Activated naive CD8-positive, alpha-beta T cell treated with anti-CD3 and anti-CD28 coated beads, Interleukin-2, amount 10 ng/mL, durations not matched to agents 7 days and 5 days (primary cell): ENCODE measurements around the gene SEC16A. TPM values are rescaled to one million over a fixed set of nuclear protein-coding genes. Genes with fewer than 3 reads are reported as not detected.
A peak's percentile ranks its signal among the peaks of the same experiment; 100 is the strongest.

ENCODE experiments used
- ATAC-seq: fragments of 150-1000 bp; cut with Tn5 transposase; one replicate; pipeline ENCODE4 v1.10.0; 2021; ENCODE audit warnings: low read depth, moderate library complexity
- POLR2A ChIA-PET: fragments of 350-600 bp; sonication (Branson Sonifier 250); formaldehyde crosslinking; loops from one replicate; lab custom pipeline; 2021; ENCODE audit warnings: antibody characterized with exemption; lab: Charles Lee
- DNase-seq: peaks from one replicate; pipeline ENCODE4 v3.0.0; 2021
- H3K27ac Mint-ChIP-seq: one replicate; pipeline ENCODE4 v1.8.0; 2022; ENCODE audit warnings: mild to moderate bottlenecking, mixed read lengths
- H3K27me3 Mint-ChIP-seq: one replicate; pipeline ENCODE4 v1.8.0; 2022; ENCODE audit warnings: mild to moderate bottlenecking, moderate library complexity, mixed read lengths
- H3K36me3 Mint-ChIP-seq: one replicate; pipeline ENCODE4 v1.8.0; 2021; ENCODE audit warnings: mild to moderate bottlenecking, mixed read lengths
- H3K4me1 Mint-ChIP-seq: one replicate; pipeline ENCODE4 v1.8.0; 2021; ENCODE audit warnings: mixed read lengths
- H3K4me3 Mint-ChIP-seq: one replicate; pipeline ENCODE4 v1.8.0; 2022; ENCODE audit warnings: mild to moderate bottlenecking, moderate library complexity, mixed read lengths
- H3K9me3 Mint-ChIP-seq: one replicate; pipeline ENCODE4 v1.8.0; 2021; ENCODE audit warnings: mixed read lengths
- total RNA-seq, 2 experiments: library from RNA; stranded (reverse); gene quantifications; one replicate each; pipeline ENCODE4 v1.2.3, GENCODE V29; 2021

The SEC16A gene
- total RNA-seq, 2 experiments from 2014 or later, result 88.0 to 90.2 TPM

DNA sequence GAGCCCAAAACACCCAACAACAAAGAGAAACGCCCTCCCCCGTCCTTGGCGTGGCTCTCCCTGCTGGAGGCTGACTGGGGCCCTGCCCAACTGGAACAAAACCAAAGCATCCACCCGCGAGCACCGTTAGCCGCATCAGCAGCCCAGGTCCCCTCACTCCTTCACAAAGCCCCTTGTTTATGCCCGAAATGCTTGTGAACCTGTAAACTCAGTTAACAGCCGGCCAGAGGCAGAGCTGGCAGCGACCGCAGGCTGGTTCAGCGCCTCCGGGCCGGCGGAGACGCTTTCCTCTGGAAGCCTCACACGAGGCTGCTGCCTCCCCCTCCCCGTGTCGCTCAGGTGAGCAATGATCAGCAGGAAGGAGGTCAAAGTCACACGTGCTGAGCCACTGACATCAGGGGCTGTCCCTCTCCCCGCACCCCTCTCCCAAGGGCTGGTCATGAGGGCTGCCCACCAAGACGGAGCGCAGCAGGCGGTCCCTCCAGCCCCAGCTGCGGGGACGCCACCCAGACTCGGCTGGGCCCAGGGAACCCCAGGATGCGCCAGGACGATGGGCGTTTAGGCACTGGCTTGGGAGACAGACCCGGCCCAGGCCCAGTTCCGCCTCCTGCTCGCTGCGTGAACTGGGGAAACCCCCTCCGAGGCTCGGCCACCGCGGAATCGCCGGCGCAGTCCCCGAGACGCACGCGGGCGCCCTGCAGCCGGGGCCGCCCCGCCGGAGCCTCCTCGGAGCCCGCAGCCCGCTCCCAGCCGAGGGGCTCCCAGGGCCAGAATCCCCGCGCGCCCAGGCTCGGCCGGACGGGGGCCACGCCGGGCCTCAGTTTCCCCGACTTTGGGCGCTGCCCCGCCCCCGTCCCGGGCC, 83.4 kb downstream of the SEC16A start:
- peaks cover 37% of the 10 kb centered on the region for H3K4me1 Mint-ChIP-seq
- no peaks in the 10 kb centered on the region for H3K27me3 Mint-ChIP-seq
- ATAC-seq (no peak), DNase-seq (peak; percentile 51)
- peak overlapping the region; percentile 84 for H3K4me3 Mint-ChIP-seq
- no peaks in the 10 kb centered on the region for H3K9me3 Mint-ChIP-seq
- peak overlapping the region; percentile 64 for H3K27ac Mint-ChIP-seq
- H3K36me3 Mint-ChIP-seq, result peaks cover 17% of the 10 kb centered on the region
- POLR2A ChIA-PET, result interaction anchor here (0.9 kb wide), 1 partner anchor 36 kb away, joined by 3 read pairs; the partner anchor contains the start of gene DNLZ

DNA sequence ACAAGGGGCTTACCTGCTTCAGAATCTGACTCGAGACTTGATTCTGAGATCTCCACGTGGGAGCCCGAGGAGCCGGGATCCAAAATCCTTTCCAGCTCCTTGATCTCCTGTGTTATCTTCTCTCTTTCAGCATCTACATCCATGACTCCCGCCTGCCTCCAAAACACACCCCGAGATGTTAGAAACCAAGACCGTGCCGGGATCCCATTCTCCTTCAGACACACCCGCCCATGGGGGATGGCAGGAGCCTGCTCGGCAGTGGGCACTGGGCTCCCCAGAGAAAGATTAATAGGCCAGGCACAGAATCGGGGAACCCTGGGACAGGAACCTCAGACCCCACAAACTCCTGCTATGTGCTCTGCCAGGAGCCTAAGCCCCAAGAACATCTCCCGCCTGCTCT, 84.6 kb downstream of the SEC16A start:
- Mint-ChIP-seq H3K4me3 (peak overlapping the region; percentile 84), H3K27ac (no peak overlapping the region), H3K36me3 (peaks cover 17% of the 10 kb centered on the region), H3K27me3 (no peaks in the 10 kb centered on the region), H3K4me1 (peaks cover 26% of the 10 kb centered on the region), H3K9me3 (no peaks in the 10 kb centered on the region)
- ATAC-seq, result no peak
- POLR2A ChIA-PET, result no interaction called here
- DNase-seq, result no peak

DNA sequence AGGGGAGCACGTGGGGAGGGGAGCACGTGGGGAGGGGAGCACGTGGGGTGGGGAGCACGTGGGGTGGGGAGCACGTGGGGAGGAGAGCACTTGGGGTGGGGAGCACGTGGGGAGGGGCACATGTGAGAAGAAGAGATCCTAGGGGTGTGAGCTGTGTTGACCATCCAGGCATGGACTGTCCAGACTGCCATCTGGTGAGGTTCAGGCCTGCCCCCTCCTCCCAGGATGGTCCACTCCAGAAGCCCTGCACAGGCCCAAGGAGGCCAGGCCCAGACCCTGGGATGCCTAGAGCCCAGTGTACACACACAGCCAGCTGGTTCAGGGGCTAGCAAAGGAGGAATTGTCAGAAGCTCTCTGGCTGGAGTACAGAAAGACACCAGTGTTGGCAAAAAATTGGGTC, 85.2 kb downstream of the SEC16A start:
- H3K36me3 Mint-ChIP-seq, result peaks cover 16% of the 10 kb centered on the region
- POLR2A ChIA-PET, result interaction anchor here (1.7 kb wide), 1 partner anchor 34 kb away, joined by 7 read pairs; the partner anchor contains the start of gene DNLZ
- no peak overlapping the region for H3K4me3 Mint-ChIP-seq
- ATAC-seq (no peak), DNase-seq (no peak)
- H3K27me3 Mint-ChIP-seq, result no peaks in the 10 kb centered on the region
- H3K27ac Mint-ChIP-seq, result no peak overlapping the region
- peaks cover 23% of the 10 kb centered on the region for H3K4me1 Mint-ChIP-seq
- no peaks in the 10 kb centered on the region for H3K9me3 Mint-ChIP-seq

DNA sequence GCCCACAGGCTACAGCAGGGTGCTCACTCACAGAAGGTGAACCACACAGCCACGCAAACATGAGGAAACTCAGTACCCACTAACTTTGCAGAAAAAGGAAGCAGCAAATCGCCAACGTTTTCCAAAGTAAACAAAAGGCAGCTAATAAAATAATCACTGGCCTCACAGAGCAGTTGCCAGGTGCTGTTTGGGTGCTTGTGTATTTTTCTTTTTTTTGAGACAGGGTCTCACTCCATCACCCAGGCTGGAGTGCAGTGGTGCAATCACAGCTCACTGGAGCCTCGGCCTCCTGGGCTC, 86.7 kb downstream of the SEC16A start:
- POLR2A ChIA-PET, result interaction anchor here (1.7 kb wide), 1 partner anchor 33 kb away, joined by 7 read pairs; the partner anchor contains the start of gene DNLZ
- H3K4me3 Mint-ChIP-seq, result no peak overlapping the region

DNA sequence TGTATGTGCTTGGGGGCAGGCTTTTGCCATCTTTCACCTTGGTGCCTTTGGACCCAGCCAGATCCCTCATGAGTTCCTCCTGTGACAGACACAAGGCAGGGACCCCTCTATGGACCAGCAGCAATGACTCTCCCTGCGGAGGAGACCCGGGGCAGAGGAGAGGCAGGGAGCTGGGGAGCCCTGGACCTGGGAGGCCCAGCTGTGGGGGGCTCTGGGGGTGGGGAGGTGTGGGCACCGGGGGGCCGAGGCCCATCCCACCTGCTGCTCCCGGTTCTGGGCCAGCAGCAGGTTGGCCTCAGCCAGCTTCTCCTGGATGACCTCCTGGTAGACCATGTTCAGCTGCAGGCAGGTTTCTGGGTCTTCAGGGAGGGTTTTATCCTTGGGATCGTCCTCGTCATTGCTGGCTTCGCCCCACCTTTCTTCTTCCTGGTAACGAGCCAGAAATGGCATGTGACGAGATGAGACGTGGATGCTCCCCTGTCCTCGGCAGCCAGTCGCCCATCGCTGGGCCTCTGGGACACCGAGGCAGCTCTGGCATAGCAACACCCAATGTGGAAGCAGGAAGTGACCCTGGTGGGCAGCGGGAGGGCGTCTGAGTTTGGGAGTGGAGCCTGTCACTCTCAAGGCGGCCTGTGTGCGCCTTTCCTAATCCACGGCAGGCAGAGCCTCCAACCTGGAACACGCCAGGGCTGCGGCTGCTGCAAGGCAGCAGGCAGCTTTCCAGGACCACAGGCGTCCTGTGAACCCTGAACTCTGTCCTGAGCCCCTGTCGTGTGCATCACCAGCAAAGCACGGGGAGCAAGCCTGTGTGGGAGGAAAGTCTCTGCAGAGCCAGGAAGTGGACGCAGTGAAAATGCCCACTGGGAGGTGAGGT, 87.3 kb downstream of the SEC16A start:
- H3K27ac Mint-ChIP-seq, result no peak overlapping the region
- DNase-seq (no peak), ATAC-seq (no peak)
- no peak overlapping the region for H3K4me3 Mint-ChIP-seq
- H3K4me1 Mint-ChIP-seq, result peaks cover 15% of the 10 kb centered on the region
- POLR2A ChIA-PET, result interaction anchor here (1.0 to 1.7 kb wide), 2 partner anchors 32 kb away, joined by 4 to 7 read pairs; partner anchors contain the start of gene DNLZ
- H3K27me3 Mint-ChIP-seq, result no peaks in the 10 kb centered on the region
- H3K36me3 Mint-ChIP-seq, result peaks cover 8% of the 10 kb centered on the region
- no peaks in the 10 kb centered on the region for H3K9me3 Mint-ChIP-seq

More for the DNA sequence above, 86.7 kb downstream of the SEC16A start:
- no peak for DNase-seq
- peaks cover 18% of the 10 kb centered on the region for H3K4me1 Mint-ChIP-seq
- peaks cover 7% of the 10 kb centered on the region for H3K36me3 Mint-ChIP-seq
- no peak overlapping the region for H3K27ac Mint-ChIP-seq
- H3K27me3 Mint-ChIP-seq, result no peaks in the 10 kb centered on the region
- no peaks in the 10 kb centered on the region for H3K9me3 Mint-ChIP-seq
- no peak for ATAC-seq

DNA sequence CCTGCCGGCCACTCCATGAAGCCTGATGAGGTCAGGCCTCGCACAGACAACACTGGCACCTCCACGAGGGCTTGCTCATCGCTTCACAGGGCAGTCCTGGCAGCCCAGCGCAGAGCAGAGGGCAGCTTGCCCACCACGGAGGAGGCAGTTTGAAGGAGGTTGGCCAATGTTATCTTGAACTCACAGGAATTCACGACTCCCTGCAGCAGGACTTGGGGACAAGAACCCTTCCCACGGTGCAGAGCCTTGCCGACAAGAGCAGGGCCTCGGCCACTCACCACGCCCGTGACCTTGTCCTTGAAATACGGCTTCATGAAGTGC, 87.9 kb downstream of the SEC16A start:
- H3K27ac Mint-ChIP-seq, result no peak overlapping the region
- H3K9me3 Mint-ChIP-seq, result no peaks in the 10 kb centered on the region
- no peaks in the 10 kb centered on the region for H3K27me3 Mint-ChIP-seq
- DNase-seq (no peak), ATAC-seq (no peak)
- no peak overlapping the region for H3K4me3 Mint-ChIP-seq
- peaks cover 8% of the 10 kb centered on the region for H3K36me3 Mint-ChIP-seq
- H3K4me1 Mint-ChIP-seq, result peaks cover 14% of the 10 kb centered on the region
- POLR2A ChIA-PET, result interaction anchor here (1.0 kb wide), 1 partner anchor 32 kb away, joined by 4 read pairs; the partner anchor contains the start of gene DNLZ

DNA sequence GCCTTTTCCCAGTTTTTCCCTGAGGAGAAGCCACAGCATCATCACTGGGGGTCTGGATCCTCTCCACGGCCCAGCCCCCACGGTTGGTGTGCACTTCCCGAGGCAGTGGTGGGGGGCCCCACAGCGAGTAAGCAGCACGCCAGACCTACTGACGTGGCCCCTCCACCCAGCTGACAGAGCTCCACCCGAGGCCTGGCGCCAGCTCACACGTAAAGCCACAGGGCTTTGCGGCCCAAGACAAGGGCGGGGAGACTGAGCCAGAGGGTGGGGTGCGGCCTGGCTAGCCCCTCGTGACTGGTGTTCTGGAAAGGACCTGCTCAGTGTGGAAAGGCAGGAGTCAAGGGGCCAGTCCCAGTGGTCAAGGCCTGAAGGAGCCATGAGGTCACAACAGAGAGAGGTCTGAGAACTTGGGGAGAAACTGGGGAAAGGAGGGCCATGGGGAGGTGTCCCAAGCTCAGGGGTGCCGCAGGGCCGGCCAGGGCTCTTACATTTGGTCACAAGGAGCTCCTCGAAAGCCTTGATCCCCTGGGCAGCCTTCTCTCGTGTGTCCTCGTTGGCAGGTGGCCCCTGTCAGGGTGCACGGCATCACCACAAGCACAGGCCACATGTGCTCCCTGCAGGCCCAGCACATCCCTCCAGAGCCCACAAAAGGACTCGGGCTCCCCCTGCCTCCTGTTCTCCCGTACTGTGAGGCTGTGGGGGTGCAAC, 88.4 kb downstream of the SEC16A start:
- Mint-ChIP-seq H3K27ac (no peak overlapping the region), H3K4me3 (no peak overlapping the region), H3K4me1 (peaks cover 14% of the 10 kb centered on the region), H3K36me3 (peaks cover 10% of the 10 kb centered on the region), H3K9me3 (no peaks in the 10 kb centered on the region), H3K27me3 (no peaks in the 10 kb centered on the region)
- ATAC-seq (no peak), DNase-seq (no peak)
- POLR2A ChIA-PET, result interaction anchor here (1.0 kb wide), 1 partner anchor 31 kb away, joined by 4 read pairs; the partner anchor contains the start of gene DNLZ

DNA sequence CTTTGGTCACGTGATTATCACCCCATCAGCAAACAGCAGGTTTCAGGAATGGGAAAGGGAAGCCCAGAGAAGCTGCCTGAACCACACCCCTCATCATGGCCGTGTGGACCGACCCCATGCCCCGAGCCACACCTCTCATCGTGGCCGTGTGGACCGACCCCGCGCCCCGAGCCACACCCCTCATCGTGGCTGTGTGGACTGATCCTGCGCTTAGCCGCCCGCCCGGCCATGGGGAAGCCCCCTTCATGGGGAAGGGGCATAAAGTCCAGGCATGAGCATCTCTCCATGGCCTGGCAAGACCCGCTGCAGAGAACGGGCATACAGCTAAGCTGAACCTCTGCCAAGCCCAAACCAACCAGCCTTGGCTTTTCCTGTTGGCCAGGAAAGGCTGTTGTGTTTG, 89.3 kb downstream of the SEC16A start:
- Mint-ChIP-seq H3K27me3 (no peaks in the 10 kb centered on the region), H3K4me1 (peaks cover 10% of the 10 kb centered on the region), H3K27ac (no peak overlapping the region), H3K4me3 (no peak overlapping the region), H3K9me3 (no peaks in the 10 kb centered on the region), H3K36me3 (peaks cover 11% of the 10 kb centered on the region)
- ATAC-seq (no peak), DNase-seq (no peak)
- POLR2A ChIA-PET, result interaction anchor here (1.2 kb wide), 1 partner anchor 140 kb away, joined by 3 read pairs; no protein-coding TSS in a partner anchor

DNA sequence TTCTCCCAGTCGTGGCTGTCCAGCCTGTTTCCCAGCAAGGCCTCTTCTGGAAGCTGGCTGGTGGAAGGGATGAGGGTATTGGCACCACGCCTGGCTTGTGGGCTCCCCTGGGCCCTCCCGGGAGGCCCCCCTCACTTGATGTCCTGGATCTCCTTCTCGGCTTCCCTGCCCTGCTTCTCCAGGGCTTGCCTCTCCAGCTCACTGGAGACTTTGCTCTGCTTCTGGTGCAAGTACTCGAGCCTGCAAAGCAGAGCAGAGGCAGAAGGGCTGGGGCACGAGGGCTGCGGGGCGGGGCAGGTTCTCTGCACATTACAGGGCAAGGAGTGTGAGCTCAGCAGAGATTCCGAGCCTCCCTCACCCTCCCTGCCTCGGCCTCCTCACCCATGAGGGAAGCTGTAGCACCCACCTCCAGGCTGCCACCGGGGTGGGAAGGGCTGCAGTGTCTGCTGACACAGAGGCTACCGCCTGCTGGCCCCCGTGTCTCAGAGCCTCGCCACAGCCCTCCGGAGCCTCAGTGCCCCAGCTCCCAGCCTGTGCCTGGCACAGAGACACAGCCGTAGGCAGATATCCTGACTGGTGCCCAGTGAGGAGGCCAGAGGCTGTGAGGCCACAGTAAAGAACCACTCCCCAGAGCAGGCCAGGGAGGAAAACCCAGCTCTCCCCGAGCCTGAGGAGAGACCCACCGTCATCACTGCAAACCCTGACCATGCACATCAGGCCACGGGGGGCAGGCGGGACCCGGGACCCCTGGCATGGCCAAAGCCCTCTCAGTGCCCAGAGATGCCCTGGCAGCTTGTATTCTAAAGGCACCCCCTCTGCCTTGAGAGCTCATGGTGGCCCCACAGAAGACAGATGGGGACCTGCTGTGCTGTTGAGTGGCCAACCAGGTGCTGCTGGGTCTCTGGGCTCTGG, 90.0 kb downstream of the SEC16A start:
- Mint-ChIP-seq H3K27ac (no peak overlapping the region), H3K4me1 (peaks cover 6% of the 10 kb centered on the region), H3K9me3 (no peaks in the 10 kb centered on the region), H3K36me3 (peaks cover 15% of the 10 kb centered on the region), H3K27me3 (no peaks in the 10 kb centered on the region), H3K4me3 (no peak overlapping the region)
- ATAC-seq, result no peak
- POLR2A ChIA-PET, result interaction anchor here (1.2 kb wide), 1 partner anchor 141 kb away, joined by 3 read pairs; no protein-coding TSS in a partner anchor
- DNase-seq, result no peak

DNA sequence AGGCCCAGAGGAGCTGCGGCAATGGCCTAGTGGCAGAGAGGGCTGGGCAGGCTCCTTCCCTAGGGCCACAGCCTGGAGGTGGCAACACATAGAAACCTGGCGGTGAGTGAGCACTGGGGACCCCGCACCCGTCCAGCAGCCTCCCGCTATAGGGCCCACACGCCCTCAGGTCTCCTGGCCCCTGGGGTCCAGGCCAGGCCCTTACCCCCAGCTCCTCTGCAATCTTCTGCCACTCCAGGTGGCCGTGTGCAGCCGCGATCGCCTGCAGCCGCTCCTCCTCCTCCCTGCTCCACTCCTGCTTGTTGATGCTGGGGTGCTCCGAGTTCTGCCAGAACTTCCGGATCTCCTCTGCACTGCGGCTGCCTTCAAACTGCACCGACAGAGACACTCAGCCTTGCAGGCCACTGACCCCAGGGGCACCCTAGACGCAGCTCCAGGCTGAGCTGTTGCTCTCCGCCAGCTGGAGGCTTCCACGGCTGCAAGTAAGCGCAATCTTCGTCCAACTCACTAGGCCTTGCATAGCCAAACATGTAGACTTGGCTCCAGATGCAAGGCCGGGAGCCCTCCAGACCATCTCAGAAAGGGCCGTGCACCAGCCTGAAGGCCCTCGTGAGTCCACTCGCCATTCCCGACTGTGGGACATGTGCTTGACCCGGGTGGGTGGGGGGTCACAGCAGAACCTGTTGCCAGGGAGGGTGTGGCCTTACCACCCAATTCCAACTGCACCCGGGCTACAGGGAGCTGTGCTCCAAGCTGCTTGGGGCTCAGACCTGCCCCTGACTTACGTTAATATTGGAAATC, 90.9 kb downstream of the SEC16A start:
- ATAC-seq (no peak), DNase-seq (no peak)
- Mint-ChIP-seq H3K36me3 (peaks cover 18% of the 10 kb centered on the region), H3K4me1 (peaks cover 4% of the 10 kb centered on the region), H3K4me3 (no peak overlapping the region), H3K27ac (no peak overlapping the region), H3K27me3 (no peaks in the 10 kb centered on the region), H3K9me3 (no peaks in the 10 kb centered on the region)
- POLR2A ChIA-PET, result interaction anchor here (1.2 kb wide), 1 partner anchor 141 kb away, joined by 3 read pairs; no protein-coding TSS in a partner anchor
